Right lobe of liver (tissue), 6 donors: Measurements from ENCODE around the gene SURF6. TPM values are rescaled to one million over a fixed set of nuclear protein-coding genes. Genes with fewer than 3 reads are reported as not detected.

Experiments used
- ATAC-seq, 4 donors: fragments of 200-7000 bp; cut with Tn5 transposase; one replicate each; pipeline ENCODE4 v1.9.1; 2020; ENCODE audit warnings: mild to moderate bottlenecking in 4 of 4, moderate library complexity in 4 of 4
- DNase-seq, 3 donors: peaks; one replicate each; pipeline ENCODE4 v3.0.0-alpha.2; 2020
- H3K27ac ChIP-seq, 3 donors: fragments of 200-600 bp; one replicate each; pipeline ENCODE4 v1.8.0; 2022
- H3K27me3 ChIP-seq, 2 donors: fragments of 200-600 bp; one replicate each; pipeline ENCODE4 v1.8.0; 2022
- H3K36me3 ChIP-seq, 4 donors: fragments of 200-600 bp; sonication (generic) in 1 of 4; one replicate each; pipeline versions ENCODE4 v1.5.1 to v1.8.0; 2017 to 2022; ENCODE audit warnings: control low read depth in 1 of 4
- H3K4me1 ChIP-seq, 4 donors: fragments of 200-600 bp; sonication (generic) in 1 of 4; one replicate each; pipeline versions ENCODE4 v1.5.1 to v1.8.0; 2017 to 2022; ENCODE audit warnings: control low read depth in 1 of 4
- H3K4me3 ChIP-seq, 3 donors: fragments of 200-600 bp; one replicate each; pipeline ENCODE4 v1.8.0; 2022
- H3K9me3 ChIP-seq, 4 donors: fragments of 200-600 bp; sonication (generic) in 1 of 4; one replicate each; pipeline versions ENCODE4 v1.5.1 to v1.8.0; 2017 to 2022; ENCODE audit warnings: control low read depth in 1 of 4
- POLR2A ChIP-seq: fragments of 450-650 bp; IDR thresholded peaks from one replicate; pipeline ENCODE4 v1.6.1; 2017; ENCODE audit warnings: antibody characterized with exemption, mild to moderate bottlenecking
- WGBS: methylation state at CpG from one replicate; pipeline ENCODE4 v1.1.6; 2018; ENCODE audit warnings: low coverage, low lambda C conversion rate; ENCODE audit not compliant: insufficient coverage; ENCODE audit errors: missing lambda C conversion rate; 5-methylcytosine and 5-hydroxymethylcytosine counted together
- intact Hi-C, 2 donors: fragments of 100-400 bp; cut with DNase I; formaldehyde crosslinking; loops; one replicate each; pipeline versions ENCODE4 v1.11.2 to v1.14.1; 2022
- total RNA-seq, 6 experiments: library from RNA; depleted of rRNA in 2 of 6; stranded (reverse); fragments of >200 nt in 2 of 6; fragmentation: NEBNext Ultra II Directional in 3 of 6; extraction: Animal tissue kit (Norgen Biotek cat#: 25700) in 3 of 6; gene quantifications; one replicate each; pipeline versions ENCODE4 v1.1.0 to v1.2.4, GENCODE V29; 2016 to 2023
- TF ChIP-seq, protein P1 (sequence below), 4 donors: fragments of 200-600 bp in 3 of 4; fragments of 450-650 bp in 1 of 4; IDR thresholded peaks; one replicate each; pipeline versions ENCODE4 v1.5.1 to v1.8.0; 2016 to 2022; ENCODE audit warnings: antibody characterized with exemption in 4 of 4, mild to moderate bottlenecking in 2 of 4
- donor health status: DM: no; HTN: yes; CAD: no.
- donor health status: DM: no; HTN: no; CAD: no.
- donor health status: DM: no; HTN: no; CAD: no.
- donor health status: DM: no; HTN: yes; CAD: no.
- donor health status: DM: no; HTN: yes; CAD: no.

Gene SURF6
- total RNA-seq, 6 experiments from 2014 or later, result 5.8 to 8.8 (median 7.6) TPM

DNA sequence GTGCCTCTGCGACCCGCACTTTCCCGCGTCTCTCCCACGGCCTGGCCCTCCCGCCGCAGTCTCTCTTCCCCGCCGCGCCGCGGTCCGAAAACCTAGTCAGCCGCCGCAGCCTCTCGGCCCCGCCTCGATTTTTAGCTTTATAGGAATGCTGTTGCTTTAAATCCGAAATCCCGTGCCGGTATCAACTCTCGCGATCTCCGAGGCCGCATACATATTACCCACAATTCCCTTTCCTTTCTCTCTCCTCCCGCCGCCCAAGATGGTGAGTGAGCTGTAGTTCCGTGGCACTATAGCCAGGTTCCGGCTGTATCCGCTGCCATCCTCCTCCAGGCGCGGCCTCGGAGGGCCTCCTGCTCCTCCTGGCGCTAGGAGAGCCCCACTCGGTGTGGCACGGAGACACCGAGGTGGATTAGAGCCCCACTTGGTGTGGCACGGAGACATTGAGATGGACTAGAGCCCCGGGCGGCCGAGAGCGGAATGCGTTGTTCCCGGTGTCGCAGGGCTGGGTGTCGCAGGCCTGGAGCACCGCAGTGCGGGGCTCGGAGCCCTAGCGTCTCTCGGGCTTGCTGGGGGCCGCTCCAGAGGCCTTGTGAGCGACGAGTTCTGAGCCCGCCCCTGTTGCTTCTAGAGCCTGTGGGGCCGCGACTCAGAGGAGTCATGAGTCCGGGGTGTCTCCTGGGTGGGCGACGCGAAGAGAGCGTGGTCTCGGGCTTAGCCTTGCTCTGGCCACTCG lies 12.2 kb upstream of the SURF6 start, which contains the start of the genes MED22 and RPL7A:
MED22 (minus strand) TSS at position 147 of the 733 bp plus-strand sequence. CDS start 1,469 bp downstream, outside the sequence.
RPL7A (plus strand) TSS at position 234 of the 733 bp plus-strand sequence; CDS start at position 260, 26 bp downstream.
- Histone ChIP-seq H3K27ac (peak within 1 kb of the TSS; percentile 67 to 90 (median 74)), H3K4me1 (peaks cover 0 to 17% (median 4%) of the 10 kb centered on the region in 4 donors), H3K4me3 (peak within 1 kb of the TSS; percentile 72 to 99 (median 98)), H3K9me3 (no peaks in the 10 kb centered on the region), H3K27me3 (no peaks in the 10 kb centered on the region), H3K36me3 (peaks cover 5 to 56% (median 30%) of the 10 kb centered on the region in 4 donors)
- intact Hi-C loops, result loop anchor here in 1 of 2 donors (10.0 kb wide), 1 partner anchor 137 kb away; no protein-coding TSS in a partner anchor
- 0% methylated on average over 36 of the region's 64 CpGs for WGBS
- ATAC-seq (peak; percentile 85 to 91 (median 88)), DNase-seq (peak; percentile 90 to 94 (median 92))
- TF ChIP-seq, protein P1, sequence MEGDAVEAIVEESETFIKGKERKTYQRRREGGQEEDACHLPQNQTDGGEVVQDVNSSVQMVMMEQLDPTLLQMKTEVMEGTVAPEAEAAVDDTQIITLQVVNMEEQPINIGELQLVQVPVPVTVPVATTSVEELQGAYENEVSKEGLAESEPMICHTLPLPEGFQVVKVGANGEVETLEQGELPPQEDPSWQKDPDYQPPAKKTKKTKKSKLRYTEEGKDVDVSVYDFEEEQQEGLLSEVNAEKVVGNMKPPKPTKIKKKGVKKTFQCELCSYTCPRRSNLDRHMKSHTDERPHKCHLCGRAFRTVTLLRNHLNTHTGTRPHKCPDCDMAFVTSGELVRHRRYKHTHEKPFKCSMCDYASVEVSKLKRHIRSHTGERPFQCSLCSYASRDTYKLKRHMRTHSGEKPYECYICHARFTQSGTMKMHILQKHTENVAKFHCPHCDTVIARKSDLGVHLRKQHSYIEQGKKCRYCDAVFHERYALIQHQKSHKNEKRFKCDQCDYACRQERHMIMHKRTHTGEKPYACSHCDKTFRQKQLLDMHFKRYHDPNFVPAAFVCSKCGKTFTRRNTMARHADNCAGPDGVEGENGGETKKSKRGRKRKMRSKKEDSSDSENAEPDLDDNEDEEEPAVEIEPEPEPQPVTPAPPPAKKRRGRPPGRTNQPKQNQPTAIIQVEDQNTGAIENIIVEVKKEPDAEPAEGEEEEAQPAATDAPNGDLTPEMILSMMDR (IDR thresholded peaks at IDR 0.05), result no peak
- TF ChIP-seq POLR2A, result peak; percentile 77

DNA sequence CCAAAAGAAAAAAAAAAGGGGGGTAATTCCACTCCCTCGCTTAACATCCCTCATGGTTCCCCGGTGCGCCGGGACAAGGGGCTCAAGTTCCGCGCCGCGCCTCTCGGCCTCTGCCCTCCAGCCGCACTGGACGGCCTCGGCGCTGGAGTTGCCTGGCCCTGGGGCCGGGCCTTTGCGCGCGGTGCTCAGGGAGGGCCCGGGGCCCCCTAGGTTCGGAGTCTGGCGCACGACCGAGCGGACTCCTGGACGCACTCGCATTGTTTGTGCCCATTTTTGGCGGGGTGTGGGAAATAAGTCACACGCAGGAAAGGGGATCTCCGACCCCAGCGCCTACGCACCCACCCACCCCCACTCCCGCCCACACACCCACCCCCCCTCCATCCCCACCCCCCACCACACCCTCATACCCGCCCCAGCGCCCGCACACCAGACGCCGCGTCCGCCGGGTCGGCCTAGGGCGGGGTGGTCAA lies 11.6 kb upstream of the SURF6 start:
- no peak for TF ChIP-seq POLR2A
- TF ChIP-seq, protein P1 (IDR thresholded peaks at IDR 0.05), result no peak
- Histone ChIP-seq H3K4me1 (peaks cover 0 to 17% (median 4%) of the 10 kb centered on the region in 4 donors), H3K27me3 (no peaks in the 10 kb centered on the region), H3K9me3 (no peaks in the 10 kb centered on the region), H3K27ac (peak overlapping the region; percentile 67 to 90 (median 74)), H3K36me3 (peaks cover 5 to 55% (median 30%) of the 10 kb centered on the region in 4 donors), H3K4me3 (peak overlapping the region; percentile 72 to 99 (median 98))
- intact Hi-C loops, result loop anchor here in 1 of 2 donors (10.0 kb wide), 1 partner anchor 137 kb away; no protein-coding TSS in a partner anchor
- WGBS, result 0% methylated on average over 5 of the region's 41 CpGs
- DNase-seq, result peak in 1 of 3 donors; percentile 66
- peak; percentile 51 to 63 (median 62) for ATAC-seq

DNA sequence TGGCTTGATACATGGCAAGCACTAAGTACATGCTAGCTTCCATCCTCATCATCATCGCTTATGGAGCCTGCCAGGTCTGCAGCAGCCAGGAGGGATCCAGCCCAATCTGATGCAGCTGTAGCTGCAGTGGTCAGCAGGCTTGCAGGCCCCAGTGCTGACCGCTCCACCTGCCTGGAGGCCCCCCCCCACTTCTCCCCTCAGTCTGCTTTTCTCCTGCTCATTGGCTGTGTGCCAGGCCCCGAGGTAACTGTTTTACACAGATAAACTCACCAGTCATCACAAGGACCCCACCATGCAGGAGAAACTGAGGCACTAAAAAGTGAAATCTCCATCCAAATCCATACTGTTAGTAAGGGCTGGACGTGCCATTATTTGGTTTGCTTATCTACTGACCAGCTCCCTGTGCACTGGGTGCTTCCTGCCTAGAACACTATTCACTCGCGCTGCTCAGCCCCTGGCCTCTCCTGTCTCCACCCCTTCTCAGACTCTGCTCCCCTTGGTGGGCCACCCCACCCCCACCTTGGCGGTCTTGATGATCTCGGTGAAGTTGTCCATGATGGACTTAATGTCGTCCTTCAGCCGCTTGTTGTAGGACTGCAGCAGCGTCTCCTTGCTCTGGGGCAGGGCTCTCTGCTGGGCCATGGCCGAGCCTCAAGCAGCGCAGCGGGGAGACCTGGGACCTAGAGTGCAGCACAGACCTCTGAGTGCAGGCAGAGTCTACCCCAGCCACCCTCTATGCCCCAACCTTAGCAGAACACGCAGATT lies 10.2 kb upstream of the SURF6 start:
- Histone ChIP-seq H3K4me3 (peak overlapping the region in 2 of 3 donors; percentile 72 to 98), H3K9me3 (no peaks in the 10 kb centered on the region), H3K36me3 (peaks cover 5 to 44% (median 22%) of the 10 kb centered on the region in 4 donors), H3K27me3 (no peaks in the 10 kb centered on the region), H3K27ac (no peak overlapping the region), H3K4me1 (peaks cover 0 to 17% (median 4%) of the 10 kb centered on the region in 4 donors)
- ATAC-seq (no peak), DNase-seq (peak in 1 of 3 donors; percentile 52)
- intact Hi-C loops, result loop anchor here in 1 of 2 donors (10.0 kb wide), 1 partner anchor 139 kb away; no protein-coding TSS in a partner anchor
- TF ChIP-seq, protein P1 (IDR thresholded peaks at IDR 0.05), result no peak
- no peak for TF ChIP-seq POLR2A
- whole genome bisulfite sequencing, result 52% methylated on average over 4 of the region's 15 CpGs

DNA sequence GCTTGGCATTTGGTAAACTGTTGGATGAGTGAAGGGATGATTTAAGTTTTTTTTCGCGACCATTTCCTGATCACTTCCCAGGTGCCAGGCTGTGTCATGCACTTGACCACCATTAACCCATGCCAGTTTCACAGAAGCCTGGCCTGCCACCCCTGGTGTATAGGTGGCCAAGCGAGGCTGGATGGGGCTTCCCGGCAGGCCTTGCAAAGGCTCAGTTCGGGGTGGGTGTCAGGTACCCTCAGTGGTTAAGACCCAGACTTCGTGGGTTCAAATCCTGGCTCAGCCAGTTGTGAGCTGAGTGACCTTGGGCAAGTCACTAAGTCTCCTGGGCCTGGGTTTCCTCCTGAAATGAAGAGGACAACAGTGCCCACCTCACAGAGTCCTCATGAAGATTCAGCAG lies 9.6 kb upstream of the SURF6 start:
- 100% methylated on average over 4 of the region's 6 CpGs for whole genome bisulfite sequencing
- no peak overlapping the region for H3K4me3 ChIP-seq
- peaks cover 4 to 40% (median 20%) of the 10 kb centered on the region in 4 donors for H3K36me3 ChIP-seq

More for the DNA sequence above, 9.6 kb upstream of the SURF6 start:
- intact Hi-C loops, result loop anchor here in 1 of 2 donors (10.0 kb wide), 1 partner anchor 139 kb away; no protein-coding TSS in a partner anchor
- TF ChIP-seq, protein P1 (IDR thresholded peaks at IDR 0.05), result no peak
- no peak for TF ChIP-seq POLR2A
- Histone ChIP-seq H3K27me3 (no peaks in the 10 kb centered on the region), H3K9me3 (no peaks in the 10 kb centered on the region), H3K27ac (no peak overlapping the region), H3K4me1 (peaks cover 0 to 17% (median 4%) of the 10 kb centered on the region in 4 donors)
- no peak for ATAC-seq
- peak in 1 of 3 donors; percentile 31 for DNase-seq
